PC-3 (cell line): ENCODE measurements around the gene ABCA2. TPM values are rescaled to one million over a fixed set of nuclear protein-coding genes. Genes with fewer than 3 reads are reported as not detected.
A peak's percentile ranks its signal among the peaks of the same experiment; 100 is the strongest.

ENCODE experiments used
- ATAC-seq: fragments of 200-7000 bp; cut with Tn5 transposase; 2 replicates; pipeline ENCODE4 v1.9.1; 2020; ENCODE audit warnings: mild to moderate bottlenecking, moderate library complexity
- BruUV-seq: library from RNA; stranded (reverse); fragments of 400-500 nt; replicated peaks from 2 replicates; lab custom pipeline; 2021; lab: Mats Ljungman, UMichigan
- CTCF ChIA-PET: fragments of 300-600 bp; sonication (Branson Sonifier 250); formaldehyde crosslinking; loops from one replicate; lab custom pipeline; 2022; ENCODE audit warnings: antibody characterized with exemption; lab: Charles Lee
- POLR2A ChIA-PET: fragments of 300-600 bp; sonication (Branson Sonifier 250); formaldehyde crosslinking; loops from one replicate; lab custom pipeline; 2022; ENCODE audit warnings: antibody characterized with exemption; ENCODE audit not compliant: unreplicated experiment; lab: Charles Lee
- DNase-seq: peaks from one replicate; pipeline ENCODE4 v3.0.0-alpha.2; 2015
- H2AFZ ChIP-seq: fragments of 300-600 bp; sonication (generic); 2 replicates; pipeline ENCODE4 v1.6.0; 2016; ENCODE audit warnings: antibody characterized with exemption, low read length
- H3F3A ChIP-seq: fragments of 300-600 bp; sonication (generic); one replicate; pipeline ENCODE4 v1.6.0; 2017; ENCODE audit warnings: antibody characterized with exemption, low read length, control low read depth, mild to moderate bottlenecking; ENCODE audit not compliant: unreplicated experiment
- H3K27ac ChIP-seq: fragments of 300-600 bp; sonication (generic); 2 replicates; pipeline ENCODE4 v1.5.1; 2016; ENCODE audit warnings: mild to moderate bottlenecking, low read length
- H3K27me3 ChIP-seq: fragments of 300-600 bp; sonication (generic); 2 replicates; pipeline ENCODE4 v1.6.1; 2016; ENCODE audit warnings: low read length, mixed read lengths
- H3K36me3 ChIP-seq: fragments of 300-600 bp; sonication (generic); 2 replicates; pipeline ENCODE4 v1.6.1; 2016; ENCODE audit warnings: low read depth, mixed run types, low read length, mixed read lengths
- H3K4me1 ChIP-seq: fragments of 300-600 bp; sonication (generic); 2 replicates; pipeline ENCODE4 v1.5.1; 2016; ENCODE audit warnings: low read length; ENCODE audit not compliant: insufficient read depth
- H3K4me2 ChIP-seq: fragments of 300-600 bp; sonication (generic); 2 replicates; pipeline ENCODE4 v1.6.0; 2016; ENCODE audit warnings: low read length
- H3K4me3 ChIP-seq: fragments of 300-600 bp; sonication (generic); 2 replicates; pipeline ENCODE4 v1.5.1; 2016; ENCODE audit warnings: mild to moderate bottlenecking, low read length, mixed read lengths
- H3K79me2 ChIP-seq: fragments of 300-600 bp; sonication (generic); 2 replicates; pipeline ENCODE4 v1.6.1; 2017; ENCODE audit warnings: low read length, mixed read lengths
- H3K9ac ChIP-seq: fragments of 300-600 bp; sonication (generic); 2 replicates; pipeline ENCODE4 v1.6.0; 2016; ENCODE audit warnings: mild to moderate bottlenecking, low read length
- H3K9me2 ChIP-seq: fragments of 300-600 bp; sonication (generic); replicated peaks from 2 replicates; pipeline ENCODE4 v1.6.1; 2016; ENCODE audit warnings: mixed run types, low read length, mixed read lengths
- H3K9me3 ChIP-seq: fragments of 300-600 bp; sonication (generic); 2 replicates; pipeline ENCODE4 v1.6.1; 2016; ENCODE audit warnings: low read length, mixed read lengths
- H4K20me1 ChIP-seq: fragments of 300-600 bp; sonication (generic); 2 replicates; pipeline ENCODE4 v1.6.1; 2016; ENCODE audit warnings: low read length, mixed read lengths
- EZH2 ChIP-seq: fragments of 300-600 bp; sonication (generic); IDR thresholded peaks from one replicate; pipeline ENCODE4 v1.6.1; 2017; ENCODE audit warnings: antibody characterized with exemption, mild to moderate bottlenecking, low read length; ENCODE audit not compliant: unreplicated experiment
- EZH2phosphoT487 ChIP-seq: fragments of 300-600 bp; sonication (generic); IDR thresholded peaks from 2 replicates; pipeline ENCODE4 v1.6.1; 2018; ENCODE audit warnings: mild to moderate bottlenecking, antibody characterized with exemption, low read length, borderline replicate concordance
- intact Hi-C: fragments of 100-400 bp; cut with micrococcal nuclease; formaldehyde crosslinking; loops from 2 replicates; pipeline ENCODE4 v1.9.0; 2023
- total RNA-seq: library from RNA; depleted of rRNA; stranded (reverse); fragments of >200 nt; gene quantifications from 2 replicates; pipeline ENCODE4 v1.2.3, GENCODE V29; 2014
- TF ChIP-seq, protein P1 (sequence below): fragments of 300-600 bp; sonication (generic); conservative IDR thresholded peaks from 2 replicates; pipeline ENCODE4 v1.5.1; 2017; ENCODE audit warnings: antibody characterized with exemption, low read depth, mild to moderate bottlenecking, low read length

The ABCA2 gene
- total RNA-seq, 1 experiment from 2014 or later = 31.5 TPM

DNA sequence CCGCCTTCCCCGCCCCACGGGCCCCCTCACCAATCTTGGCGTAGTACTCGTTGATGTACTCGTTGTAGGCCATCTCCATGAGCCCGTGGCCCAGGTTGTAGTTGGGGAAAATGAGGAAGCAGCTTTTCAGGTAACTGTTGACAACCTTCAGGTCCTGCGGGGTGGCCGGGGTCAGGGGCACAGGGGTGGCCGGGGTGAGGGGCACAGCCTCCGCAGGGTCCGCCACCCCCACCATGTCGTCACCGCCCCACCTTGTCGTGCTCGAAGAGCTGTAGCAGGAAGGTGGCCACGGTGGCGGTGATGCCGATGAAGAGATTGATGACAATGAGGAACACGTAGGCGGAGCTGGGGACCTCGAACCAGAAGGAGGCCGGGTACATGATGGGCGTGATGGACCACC is 16.9 kb downstream of the ABCA2 start:
- DNase-seq (no peak), ATAC-seq (no peak)
- no peak overlapping the region for H2AFZ ChIP-seq
- no peaks in the 10 kb centered on the region for H3K4me1 ChIP-seq
- no peaks in the 10 kb centered on the region for H3K27me3 ChIP-seq
- ChIA-PET POLR2A (no interaction called here), CTCF (no interaction called here)
- no peaks in the 10 kb centered on the region for H4K20me1 ChIP-seq
- no peaks in the 10 kb centered on the region for H3K9me3 ChIP-seq
- H3K36me3 ChIP-seq = no peaks in the 10 kb centered on the region
- TF ChIP-seq EZH2phosphoT487 (no peak), EZH2 (no peak)
- TF ChIP-seq, protein P1, sequence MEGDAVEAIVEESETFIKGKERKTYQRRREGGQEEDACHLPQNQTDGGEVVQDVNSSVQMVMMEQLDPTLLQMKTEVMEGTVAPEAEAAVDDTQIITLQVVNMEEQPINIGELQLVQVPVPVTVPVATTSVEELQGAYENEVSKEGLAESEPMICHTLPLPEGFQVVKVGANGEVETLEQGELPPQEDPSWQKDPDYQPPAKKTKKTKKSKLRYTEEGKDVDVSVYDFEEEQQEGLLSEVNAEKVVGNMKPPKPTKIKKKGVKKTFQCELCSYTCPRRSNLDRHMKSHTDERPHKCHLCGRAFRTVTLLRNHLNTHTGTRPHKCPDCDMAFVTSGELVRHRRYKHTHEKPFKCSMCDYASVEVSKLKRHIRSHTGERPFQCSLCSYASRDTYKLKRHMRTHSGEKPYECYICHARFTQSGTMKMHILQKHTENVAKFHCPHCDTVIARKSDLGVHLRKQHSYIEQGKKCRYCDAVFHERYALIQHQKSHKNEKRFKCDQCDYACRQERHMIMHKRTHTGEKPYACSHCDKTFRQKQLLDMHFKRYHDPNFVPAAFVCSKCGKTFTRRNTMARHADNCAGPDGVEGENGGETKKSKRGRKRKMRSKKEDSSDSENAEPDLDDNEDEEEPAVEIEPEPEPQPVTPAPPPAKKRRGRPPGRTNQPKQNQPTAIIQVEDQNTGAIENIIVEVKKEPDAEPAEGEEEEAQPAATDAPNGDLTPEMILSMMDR = no peak
- H3K4me2 ChIP-seq = no peak overlapping the region
- BruUV-seq = TSS peak; percentile 18
- H3F3A ChIP-seq = no peaks in the 10 kb centered on the region
- H3K4me3 ChIP-seq = no peak overlapping the region
- H3K79me2 ChIP-seq = no peaks in the 10 kb centered on the region
- H3K9me2 ChIP-seq = no peaks in the 10 kb centered on the region
- H3K9ac ChIP-seq = no peak overlapping the region
- intact Hi-C loops = no loop called here
- H3K27ac ChIP-seq = no peak overlapping the region

DNA sequence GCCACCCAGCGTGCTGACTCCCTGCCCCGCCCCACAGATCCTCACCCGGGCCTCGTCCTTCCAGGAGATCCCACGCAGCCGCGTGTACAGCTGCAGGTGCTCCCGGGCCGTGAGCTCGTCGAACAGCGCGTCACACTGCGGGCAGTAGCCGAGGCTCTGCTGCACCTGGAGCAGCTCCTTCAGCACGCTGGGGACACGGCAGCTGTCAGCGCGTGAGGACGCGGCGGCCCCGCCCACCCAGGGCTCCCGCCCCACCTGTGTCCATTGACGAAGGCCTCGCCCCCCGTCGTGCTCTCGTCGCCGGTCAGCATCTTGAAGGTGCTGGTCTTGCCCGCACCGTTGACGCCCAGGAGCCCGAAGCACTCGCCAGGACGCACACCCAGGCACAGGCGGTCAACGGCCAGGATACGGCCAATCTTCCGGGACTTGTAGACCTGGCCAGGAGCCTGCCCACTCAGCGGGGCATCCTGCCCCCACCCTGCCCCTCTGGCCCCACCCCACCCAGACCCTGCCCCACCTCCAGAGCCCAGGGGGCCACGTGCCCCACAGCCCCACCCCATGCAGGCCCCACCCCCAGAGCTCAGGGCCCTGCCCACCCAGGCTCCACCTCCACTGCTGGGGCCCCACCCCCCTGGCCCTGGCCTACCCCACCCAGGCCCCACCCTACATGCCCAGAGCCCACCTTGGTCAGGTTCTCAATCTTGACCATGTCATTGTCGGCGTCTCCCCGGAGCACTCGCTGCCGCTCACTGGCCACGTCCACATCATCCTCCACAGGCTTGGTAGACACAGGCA is 17.9 kb downstream of the ABCA2 start:
- Histone ChIP-seq H3K9me2 (no peaks in the 10 kb centered on the region), H3K4me3 (no peak overlapping the region), H3K9ac (no peak overlapping the region), H4K20me1 (no peaks in the 10 kb centered on the region), H3K4me1 (no peaks in the 10 kb centered on the region), H3K27me3 (no peaks in the 10 kb centered on the region), H3K9me3 (no peaks in the 10 kb centered on the region), H3K27ac (no peak overlapping the region), H3K36me3 (no peaks in the 10 kb centered on the region), H2AFZ (no peak overlapping the region), H3F3A (no peaks in the 10 kb centered on the region), H3K4me2 (no peak overlapping the region), H3K79me2 (no peaks in the 10 kb centered on the region)
- no TSS peak for BruUV-seq
- no peak for ATAC-seq
- DNase-seq = no peak
- intact Hi-C loops = no loop called here
- TF ChIP-seq, protein P1 = no peak
- TF ChIP-seq EZH2 (no peak), EZH2phosphoT487 (no peak)
- CTCF ChIA-PET = no interaction called here
- POLR2A ChIA-PET = no interaction called here

DNA sequence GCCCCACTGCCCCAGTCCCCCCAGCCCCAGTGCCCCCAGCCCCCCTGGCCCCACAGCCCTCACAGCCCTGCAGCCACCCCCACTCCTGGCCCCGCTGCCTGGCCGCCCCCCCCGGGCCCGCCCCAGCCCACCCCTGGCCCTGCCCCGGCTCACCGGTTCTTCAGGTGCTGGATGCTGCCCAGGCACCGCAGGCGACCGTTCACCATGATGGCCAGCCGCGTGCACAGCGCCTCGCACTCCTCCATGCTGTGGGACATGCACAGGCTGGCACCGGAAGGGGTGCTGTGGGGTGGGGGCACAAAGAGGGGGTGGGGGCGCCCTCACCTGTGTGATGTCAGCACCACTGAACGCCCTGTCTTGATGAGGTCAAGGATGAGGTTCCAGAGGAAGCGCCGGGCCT is 18.8 kb downstream of the ABCA2 start:
- ATAC-seq (no peak), DNase-seq (no peak)
- BruUV-seq = no TSS peak
- POLR2A ChIA-PET = no interaction called here
- Histone ChIP-seq H3K9me2 (no peaks in the 10 kb centered on the region), H3K9ac (no peak overlapping the region), H3K4me1 (no peaks in the 10 kb centered on the region), H3K9me3 (no peaks in the 10 kb centered on the region), H3K4me3 (no peak overlapping the region), H3K4me2 (no peak overlapping the region), H3K27me3 (no peaks in the 10 kb centered on the region), H4K20me1 (no peaks in the 10 kb centered on the region), H3F3A (no peaks in the 10 kb centered on the region), H3K79me2 (no peaks in the 10 kb centered on the region), H3K27ac (no peak overlapping the region), H2AFZ (no peak overlapping the region), H3K36me3 (no peaks in the 10 kb centered on the region)
- TF ChIP-seq EZH2 (no peak), EZH2phosphoT487 (no peak)
- TF ChIP-seq, protein P1 = no peak
- intact Hi-C loops = no loop called here
- CTCF ChIA-PET = no interaction called here
